NT2/D1 (cell line): Measurements from ENCODE around the gene TBATA.

Experiments used
- YY1 ChIP-seq: IDR thresholded peaks from 2 replicates; pipeline ENCODE4 v1.6.1; 2011; ENCODE audit not compliant: insufficient read length, insufficient read depth
- ZNF274 ChIP-seq: IDR thresholded peaks from 2 replicates; pipeline ENCODE4 v1.6.1; 2011; ENCODE audit warnings: mild to moderate bottlenecking, low read depth, low read length

DNA sequence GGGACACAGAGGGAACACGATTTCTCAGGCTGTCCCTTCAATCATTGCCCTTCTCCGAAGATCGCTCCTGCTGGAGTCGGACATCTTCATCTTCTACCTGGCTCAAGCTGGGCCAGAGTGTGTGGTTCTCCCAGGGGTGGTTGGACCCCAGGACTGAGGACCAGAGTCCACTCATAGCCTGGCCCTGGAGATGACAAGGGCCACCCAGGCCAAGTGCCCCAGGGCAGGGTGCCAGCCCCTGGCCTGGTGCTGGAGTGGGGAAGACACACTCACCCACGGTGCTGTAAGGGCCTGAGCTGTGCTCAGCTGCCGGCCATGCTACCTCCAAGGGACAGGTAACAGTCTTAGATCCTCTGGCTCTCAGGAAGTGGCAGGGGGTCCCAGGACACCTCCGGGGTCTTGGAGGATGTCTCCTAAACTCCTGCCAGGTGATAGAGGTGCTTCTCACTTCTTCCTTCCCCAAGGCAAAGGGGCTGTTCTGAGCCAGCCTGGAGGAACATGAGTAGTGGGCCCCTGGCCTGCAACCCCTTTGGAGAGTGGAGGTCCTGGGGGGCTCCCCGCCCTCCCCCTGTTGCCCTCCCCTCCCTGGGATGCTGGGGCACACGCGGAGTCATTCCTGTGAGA, 23.3 kb downstream of the TBATA start:
- TF ChIP-seq ZNF274 (no peak), YY1 (no peak)
